Measurements from ENCODE around the gene FAM110C.

FAM110C gene, protein sequence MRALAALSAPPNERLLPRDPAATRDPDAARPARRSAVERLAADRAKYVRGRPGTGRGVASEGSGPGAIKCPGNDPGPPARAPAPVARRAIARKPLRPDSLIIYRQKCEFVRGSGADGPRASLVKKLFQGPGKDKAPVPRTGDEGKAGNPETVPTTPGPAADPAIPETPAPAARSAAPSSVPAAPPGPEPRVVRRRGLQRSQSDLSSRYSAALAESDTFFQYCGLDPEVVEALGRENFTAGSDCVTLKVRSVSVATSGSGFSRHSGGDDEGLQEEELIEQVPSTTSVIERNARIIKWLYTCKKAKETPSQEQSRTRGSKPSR

DNA sequence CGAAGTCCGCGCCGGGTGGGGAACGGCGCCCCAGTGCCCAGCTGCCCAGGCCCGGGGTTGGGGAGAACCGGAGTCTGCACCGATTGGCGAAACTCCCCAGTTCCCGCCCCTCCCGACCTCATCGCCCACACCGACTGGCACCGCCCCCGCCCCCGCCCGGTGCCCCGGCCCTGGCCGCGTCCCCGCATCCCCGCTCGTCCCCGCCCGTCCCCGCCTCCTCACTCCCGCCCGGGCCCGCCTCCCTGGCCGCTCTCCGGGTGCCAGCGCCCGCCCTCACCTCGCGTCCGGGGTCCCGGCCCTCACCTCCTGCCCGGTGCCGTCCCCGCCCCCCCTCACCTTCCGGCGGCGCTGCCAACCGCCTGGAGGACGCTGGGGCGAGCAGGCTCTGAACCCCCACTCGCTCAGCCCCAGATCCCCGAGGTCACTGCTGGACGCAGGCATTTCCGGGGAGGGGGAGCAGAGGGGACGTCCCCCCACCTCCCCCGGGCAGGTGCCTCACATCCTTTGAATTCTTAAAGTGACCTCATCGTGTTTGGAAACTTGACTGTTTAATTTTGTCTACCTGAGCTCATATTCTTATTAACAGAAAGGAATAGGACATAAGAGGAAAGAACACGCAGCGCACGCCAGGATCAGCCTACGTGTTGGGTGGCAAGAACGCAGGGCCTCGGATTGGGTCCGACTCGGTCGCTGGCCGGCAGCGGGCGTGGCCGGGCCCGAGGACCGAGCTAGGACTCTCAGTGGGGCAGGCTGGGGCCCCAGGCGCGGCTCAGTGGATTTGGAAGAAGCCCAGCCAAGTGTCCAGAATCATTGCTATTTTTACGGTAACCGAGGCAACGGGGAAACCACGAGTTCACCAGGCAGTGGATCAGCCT, at the start of gene FAM110C:
FAM110C (minus strand) TSS at position 35 of the 875 bp plus-strand sequence. CDS start 120 bp downstream, outside the sequence.
- in situ Hi-C loops (cut with MboI; ENCODE audit: low pct_unique_long_range_greater_than_20kb, low sequenced_read_pairs, unreplicated experiment): no loop called here
- TF ChIP-seq CTCF (IDR thresholded peaks at IDR 0.05; ENCODE audit: extremely low read depth, insufficient read depth, missing control alignments): no peak
- peak; percentile 31 for DNase-seq (ENCODE audit: low spot score)

- in situ Hi-C loops (cut with MboI; ENCODE audit: low pct_unique_long_range_greater_than_20kb, low sequenced_read_pairs, unreplicated experiment): no loop called here
- DNase-seq (ENCODE audit: low spot score): no peak
- no peak for TF ChIP-seq CTCF (IDR thresholded peaks at IDR 0.05; ENCODE audit: extremely low read depth, insufficient read depth, missing control alignments)
These were observed 46.0 kb upstream of the FAM110C start for GRCh38 chr2:92326-92725.

DNA sequence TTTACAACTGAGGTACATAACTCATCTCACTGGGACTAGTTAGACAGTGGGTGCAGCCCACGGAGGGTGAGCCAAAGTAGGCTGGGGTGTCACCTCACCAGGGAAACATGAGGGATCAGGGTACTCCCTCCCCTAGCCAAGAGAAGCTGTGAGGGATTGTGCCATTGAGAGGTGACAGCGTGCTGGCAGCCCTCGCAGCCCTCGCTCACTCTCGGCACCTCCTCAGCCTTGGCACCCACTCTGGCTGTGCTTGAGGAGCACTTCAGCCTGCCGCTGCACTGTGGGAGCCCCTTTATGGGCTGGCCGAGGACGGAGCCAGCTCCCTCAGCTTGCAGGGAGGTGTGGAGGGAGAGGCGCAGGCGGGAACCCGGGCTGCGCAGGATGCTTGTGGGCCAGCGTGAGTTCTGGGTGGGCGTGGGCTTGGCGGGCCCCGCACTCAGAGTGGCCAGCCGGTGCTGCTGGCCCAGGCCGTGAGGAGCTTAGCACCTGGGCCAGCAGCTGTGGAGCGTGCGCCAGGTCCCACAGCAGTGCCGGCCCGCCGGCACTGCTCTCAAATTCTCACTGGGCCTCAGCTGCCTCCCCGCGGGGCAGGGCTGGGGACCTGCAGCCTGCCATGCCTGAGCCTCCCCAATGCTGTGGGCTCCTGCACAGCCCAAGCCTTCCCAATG, 44.5 kb upstream of the FAM110C start:
- in situ Hi-C loops (cut with MboI; ENCODE audit: low pct_unique_long_range_greater_than_20kb, low sequenced_read_pairs, unreplicated experiment): no loop called here
- no peak for DNase-seq (ENCODE audit: low spot score)
- no peak for TF ChIP-seq CTCF (IDR thresholded peaks at IDR 0.05; ENCODE audit: extremely low read depth, insufficient read depth, missing control alignments)

DNA sequence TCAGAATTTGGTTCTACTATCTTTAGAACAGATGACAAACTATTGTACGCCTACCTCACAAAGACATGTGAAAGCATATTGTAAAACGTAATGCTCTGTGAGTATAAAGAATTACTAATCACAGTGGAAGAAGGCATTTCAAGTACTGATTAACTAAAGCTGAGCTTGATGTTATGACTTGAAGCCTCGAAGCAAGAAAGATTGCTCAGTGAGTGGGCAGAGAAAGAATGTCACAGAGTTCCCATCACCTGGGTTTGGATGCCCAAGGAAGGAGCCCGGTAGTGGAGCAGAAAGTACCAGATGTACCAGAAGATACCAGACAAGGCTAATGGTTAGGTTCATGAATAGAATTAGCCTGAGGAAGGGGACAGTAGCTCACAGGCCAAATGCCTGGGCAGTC, 39.5 kb upstream of the FAM110C start:
- in situ Hi-C loops (cut with MboI; ENCODE audit: low pct_unique_long_range_greater_than_20kb, low sequenced_read_pairs, unreplicated experiment): no loop called here
- DNase-seq (ENCODE audit: low spot score): no peak
- TF ChIP-seq CTCF (IDR thresholded peaks at IDR 0.05; ENCODE audit: extremely low read depth, insufficient read depth, missing control alignments): no peak

GRCh38 chr2:84121-84520, 37.8 kb upstream of the FAM110C start:
- in situ Hi-C loops (cut with MboI; ENCODE audit: low pct_unique_long_range_greater_than_20kb, low sequenced_read_pairs, unreplicated experiment): no loop called here
- DNase-seq (ENCODE audit: low spot score): no peak
- TF ChIP-seq CTCF (IDR thresholded peaks at IDR 0.05; ENCODE audit: extremely low read depth, insufficient read depth, missing control alignments): no peak

- DNase-seq (ENCODE audit: low spot score): no peak
- in situ Hi-C loops (cut with MboI; ENCODE audit: low pct_unique_long_range_greater_than_20kb, low sequenced_read_pairs, unreplicated experiment): no loop called here
- no peak for TF ChIP-seq CTCF (IDR thresholded peaks at IDR 0.05; ENCODE audit: extremely low read depth, insufficient read depth, missing control alignments)
These were observed 34.8 kb upstream of the FAM110C start for GRCh38 chr2:80971-81736.

All from GM13977 (cell line).